GM12874 (cell line): ENCODE data around the gene REEP5.

Experiments used
- CTCF ChIP-seq: IDR thresholded peaks from 2 replicates; pipeline ENCODE4 v1.5.1; 2011; ENCODE audit warnings: low read depth, mild to moderate bottlenecking, control low read depth, low read length, moderate library complexity; ENCODE audit not compliant: insufficient read depth

REEP5 gene

GRCh38 chr5:112892776-112893175 lies 29.3 kb downstream of the REEP5 start:
- TF ChIP-seq CTCF: no peak

- TF ChIP-seq CTCF: no peak
Measured at GRCh38 chr5:112886975-112887374, 35.1 kb downstream of the REEP5 start.

GRCh38 chr5:112885001-112885400 lies 37.0 kb downstream of the REEP5 start:
- TF ChIP-seq CTCF: no peak

- no peak for TF ChIP-seq CTCF
Measured at GRCh38 chr5:112883192-112883591, 38.8 kb downstream of the REEP5 start.

- no peak for TF ChIP-seq CTCF
Measured at GRCh38 chr5:112880219-112880964, 41.6 kb downstream of the REEP5 start.

- TF ChIP-seq CTCF: no peak
Measured at GRCh38 chr5:112878760-112879159, 43.3 kb downstream of the REEP5 start.

GRCh38 chr5:112878101-112878500 lies 43.9 kb downstream of the REEP5 start:
- no peak for TF ChIP-seq CTCF
